ENCODE results near the gene GAK. TPM values are rescaled to one million over a fixed set of nuclear protein-coding genes. Genes with fewer than 3 reads are reported as not detected.

Gene GAK
- total RNA-seq, 2 donors from 2014 or later, result 168 to 234 TPM

DNA sequence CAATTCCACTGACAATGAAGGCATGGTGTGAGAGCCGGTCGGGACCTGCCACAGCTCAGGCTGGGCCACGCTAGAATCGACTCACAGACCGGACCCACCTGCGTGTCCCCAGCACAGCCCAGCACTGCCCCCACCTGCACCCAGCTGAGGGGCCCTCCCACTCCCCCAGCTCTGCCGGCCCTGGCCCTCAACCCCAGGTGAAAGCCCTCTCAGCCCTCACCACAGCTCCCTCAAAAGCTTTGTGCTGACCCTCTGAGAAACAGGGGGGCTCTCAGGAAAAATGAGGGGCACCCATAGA is 25.1 kb downstream of the GAK start:
- no peak overlapping the region for H3K4me3 Mint-ChIP-seq
- ATAC-seq, result no peak
- no peaks in the 10 kb centered on the region for H3K9me3 Mint-ChIP-seq
- H3K27ac Mint-ChIP-seq, result no peak overlapping the region
- no peaks in the 10 kb centered on the region for H3K27me3 Mint-ChIP-seq
- no peak for DNase-seq (ENCODE audit: low spot score)
- peaks cover 8 to 15% of the 10 kb centered on the region in 2 donors for H3K4me1 Mint-ChIP-seq (ENCODE audit: low read depth in 2 of 2)
- H3K36me3 Mint-ChIP-seq, result no peaks in the 10 kb centered on the region

GRCh38 chr4:906339-907102 is 25.6 kb downstream of the GAK start:
- Mint-ChIP-seq H3K36me3 (no peaks in the 10 kb centered on the region), H3K4me1 (ENCODE audit: low read depth in 2 of 2) (peaks cover 8 to 13% of the 10 kb centered on the region in 2 donors), H3K27ac (no peak overlapping the region), H3K9me3 (no peaks in the 10 kb centered on the region), H3K27me3 (no peaks in the 10 kb centered on the region), H3K4me3 (no peak overlapping the region)
- DNase-seq (ENCODE audit: low spot score), result no peak
- ATAC-seq, result no peak

GRCh38 chr4:905485-906338 is 26.4 kb downstream of the GAK start:
- no peak for DNase-seq (ENCODE audit: low spot score)

GRCh38 chr4:903066-904046 is 28.8 kb downstream of the GAK start:
- no peak for DNase-seq (ENCODE audit: low spot score)
- Mint-ChIP-seq H3K27ac (no peak overlapping the region), H3K4me3 (no peak overlapping the region)

More at GRCh38 chr4:905485-906338, 26.4 kb downstream of the GAK start:
- no peak overlapping the region for H3K27ac Mint-ChIP-seq
- ATAC-seq, result no peak
- H3K36me3 Mint-ChIP-seq, result no peaks in the 10 kb centered on the region
- no peaks in the 10 kb centered on the region for H3K27me3 Mint-ChIP-seq
- H3K4me1 Mint-ChIP-seq (ENCODE audit: low read depth in 2 of 2), result peaks cover 8 to 16% of the 10 kb centered on the region in 2 donors
- no peaks in the 10 kb centered on the region for H3K9me3 Mint-ChIP-seq
- no peak overlapping the region for H3K4me3 Mint-ChIP-seq

DNA sequence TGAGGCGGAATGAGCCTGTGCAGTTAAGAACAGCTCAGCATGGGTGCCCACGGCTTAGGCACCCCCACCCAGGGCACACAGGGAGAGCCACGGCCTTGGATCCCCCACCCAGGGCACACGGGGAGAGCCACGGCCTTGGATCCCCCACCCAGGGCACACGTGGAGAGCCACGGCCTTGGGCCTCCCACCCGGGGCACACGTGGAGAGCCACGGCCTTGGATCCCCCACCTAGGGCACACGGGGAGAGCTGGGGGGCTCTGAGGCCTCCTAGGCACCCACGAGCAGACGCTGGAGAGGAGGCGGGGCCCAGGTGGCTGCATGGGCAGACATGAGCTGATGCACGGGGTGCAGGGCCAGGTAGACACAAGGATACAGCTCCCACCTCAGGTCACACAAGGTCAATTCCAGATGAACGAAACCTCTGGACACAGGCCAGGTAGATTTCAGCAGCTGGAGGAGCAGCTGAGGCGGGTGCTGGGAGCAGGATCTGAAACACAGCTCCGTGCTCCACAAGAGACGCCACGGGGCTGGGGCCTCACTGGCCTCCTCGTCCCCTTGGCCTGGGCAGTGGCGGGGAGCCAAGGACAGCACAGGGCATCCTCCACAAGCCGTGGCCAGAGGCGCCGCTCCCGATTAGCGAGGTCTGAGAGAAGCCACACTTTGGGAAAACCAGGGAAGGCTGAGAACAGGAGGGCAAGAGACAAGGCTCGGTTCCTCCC is 30.8 kb downstream of the GAK start:
- Mint-ChIP-seq H3K27ac (no peak overlapping the region), H3K27me3 (no peaks in the 10 kb centered on the region), H3K4me3 (no peak overlapping the region), H3K4me1 (ENCODE audit: low read depth in 2 of 2) (peaks cover 18 to 31% of the 10 kb centered on the region in 2 donors), H3K36me3 (no peaks in the 10 kb centered on the region), H3K9me3 (no peaks in the 10 kb centered on the region)
- DNase-seq (ENCODE audit: low spot score) (no peak), ATAC-seq (no peak)

More at GRCh38 chr4:903066-904046, 28.8 kb downstream of the GAK start:
- Mint-ChIP-seq H3K9me3 (no peaks in the 10 kb centered on the region), H3K27me3 (no peaks in the 10 kb centered on the region), H3K36me3 (no peaks in the 10 kb centered on the region), H3K4me1 (ENCODE audit: low read depth in 2 of 2) (peaks cover 18 to 30% of the 10 kb centered on the region in 2 donors)
- no peak for ATAC-seq

DNA sequence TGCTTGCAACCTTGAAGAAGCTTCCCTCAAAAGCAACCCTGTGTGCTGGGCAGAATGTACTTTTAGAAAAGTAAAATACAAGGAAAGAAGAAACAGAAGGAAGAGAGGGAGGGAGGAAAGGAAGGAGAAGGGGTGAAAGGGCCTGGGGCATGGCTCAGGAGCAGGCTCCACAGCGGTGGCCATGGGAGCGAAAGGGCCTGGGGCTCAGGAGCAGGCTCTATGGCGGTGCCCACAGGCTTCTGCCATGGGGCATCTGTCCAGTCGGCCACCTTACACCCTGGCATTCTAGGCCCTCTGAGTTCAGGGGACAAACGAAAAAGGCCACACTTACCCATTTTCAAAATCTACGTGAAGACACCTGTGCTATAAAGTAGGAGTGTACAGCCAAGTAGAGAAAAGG is 31.4 kb downstream of the GAK start:
- Mint-ChIP-seq H3K4me1 (ENCODE audit: low read depth in 2 of 2) (peaks cover 18 to 30% of the 10 kb centered on the region in 2 donors), H3K27me3 (no peaks in the 10 kb centered on the region), H3K36me3 (no peaks in the 10 kb centered on the region), H3K4me3 (no peak overlapping the region), H3K9me3 (no peaks in the 10 kb centered on the region), H3K27ac (no peak overlapping the region)
- DNase-seq (ENCODE audit: low spot score) (no peak), ATAC-seq (no peak)

DNA sequence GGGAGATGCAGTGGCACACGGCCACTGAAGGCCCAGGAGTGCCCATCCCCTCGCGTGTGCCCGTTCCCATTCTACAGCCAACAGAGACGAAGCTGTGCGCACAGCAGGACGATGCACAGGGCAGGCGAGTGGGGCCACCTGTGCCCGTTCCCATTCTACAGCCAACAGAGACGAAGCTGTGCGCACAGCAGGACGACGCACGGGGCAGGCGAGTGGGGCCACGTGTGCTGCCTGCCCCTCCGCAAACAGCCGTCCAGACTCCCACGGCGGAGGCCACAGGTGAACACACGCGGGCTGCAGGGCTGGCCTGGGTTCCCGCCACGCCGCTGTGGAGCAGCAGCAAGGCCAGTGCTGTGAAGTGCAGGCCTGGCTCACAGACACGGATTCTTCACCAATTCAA is 32.0 kb downstream of the GAK start:
- Mint-ChIP-seq H3K4me3 (no peak overlapping the region), H3K27ac (no peak overlapping the region), H3K27me3 (no peaks in the 10 kb centered on the region), H3K4me1 (ENCODE audit: low read depth in 2 of 2) (peaks cover 18 to 28% of the 10 kb centered on the region in 2 donors), H3K9me3 (no peaks in the 10 kb centered on the region), H3K36me3 (no peaks in the 10 kb centered on the region)
- ATAC-seq (no peak), DNase-seq (ENCODE audit: low spot score) (no peak)

DNA sequence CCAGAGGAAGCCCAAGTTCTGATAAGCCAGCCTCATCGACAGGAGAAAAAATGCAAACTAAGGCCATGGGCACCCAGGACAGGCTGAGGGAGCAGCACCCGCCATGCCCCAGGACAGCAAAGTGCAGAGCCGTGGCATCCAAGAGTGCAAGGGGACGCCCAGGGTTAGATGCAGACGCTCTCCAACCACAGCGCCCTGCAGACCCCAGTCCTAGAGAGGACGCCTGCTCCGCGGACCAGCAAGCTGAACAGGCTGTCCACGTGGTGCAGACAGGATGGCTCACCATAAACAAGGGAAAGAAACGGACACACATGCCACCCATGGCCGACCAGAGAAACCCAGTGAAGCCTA is 32.6 kb downstream of the GAK start:
- Mint-ChIP-seq H3K4me3 (no peak overlapping the region), H3K27me3 (no peaks in the 10 kb centered on the region), H3K9me3 (no peaks in the 10 kb centered on the region), H3K36me3 (no peaks in the 10 kb centered on the region), H3K4me1 (ENCODE audit: low read depth in 2 of 2) (peaks cover 18 to 26% of the 10 kb centered on the region in 2 donors), H3K27ac (no peak overlapping the region)
- DNase-seq (ENCODE audit: low spot score), result no peak
- peak in 1 of 2 donors; percentile 19 for ATAC-seq

- Mint-ChIP-seq H3K9me3 (no peaks in the 10 kb centered on the region), H3K27ac (no peak overlapping the region), H3K4me1 (ENCODE audit: low read depth in 2 of 2) (peaks cover 18 to 26% of the 10 kb centered on the region in 2 donors), H3K27me3 (no peaks in the 10 kb centered on the region), H3K4me3 (no peak overlapping the region), H3K36me3 (no peaks in the 10 kb centered on the region)
- DNase-seq (ENCODE audit: low spot score), result no peak
- peak in 1 of 2 donors; percentile 6 for ATAC-seq
Measured at GRCh38 chr4:898869-899555, 33.1 kb downstream of the GAK start.

DNA sequence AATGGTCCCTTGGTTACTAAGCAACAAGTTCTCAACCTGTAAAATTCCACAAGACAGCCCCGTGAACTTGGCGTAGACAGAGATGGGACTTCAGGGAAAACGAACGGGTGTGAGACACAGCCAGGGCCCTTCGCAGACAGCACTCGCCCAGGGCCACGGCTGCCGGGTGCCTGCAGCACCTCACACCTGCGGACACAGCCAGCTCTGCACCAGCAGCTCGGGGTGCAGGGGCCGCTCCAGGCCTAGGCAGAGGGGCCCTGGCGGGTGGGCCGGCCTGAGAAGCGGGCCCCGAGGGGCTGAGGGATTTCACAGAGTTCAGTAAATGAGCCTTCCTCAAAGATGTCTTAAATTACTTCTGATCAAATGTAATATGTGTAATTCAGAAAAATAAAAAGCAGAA is 34.0 kb downstream of the GAK start:
- Mint-ChIP-seq H3K36me3 (no peaks in the 10 kb centered on the region), H3K9me3 (no peaks in the 10 kb centered on the region), H3K27me3 (no peaks in the 10 kb centered on the region), H3K4me3 (no peak overlapping the region), H3K27ac (no peak overlapping the region), H3K4me1 (ENCODE audit: low read depth in 2 of 2) (peaks cover 17 to 28% of the 10 kb centered on the region in 2 donors)
- ATAC-seq, result no peak
- DNase-seq (ENCODE audit: low spot score), result no peak

DNA sequence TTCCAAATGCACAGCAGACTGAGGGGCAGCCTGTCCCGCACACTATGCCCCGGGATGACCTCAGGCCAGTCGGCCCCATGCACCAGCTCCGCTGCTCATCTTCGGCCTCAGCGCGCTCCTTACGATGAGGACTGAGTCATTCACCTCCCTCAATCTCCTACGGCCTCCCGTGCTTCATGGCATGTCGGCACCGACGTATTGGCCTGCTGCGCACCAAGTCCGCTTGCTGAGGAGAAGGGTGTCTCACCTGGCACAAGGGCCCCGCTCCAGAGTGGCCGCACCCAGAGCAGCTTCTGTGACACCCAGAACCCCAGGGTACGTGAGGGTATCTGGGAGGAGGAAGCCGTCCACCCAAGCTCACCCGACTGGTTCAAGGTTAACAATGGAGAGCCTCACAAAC is 35.5 kb downstream of the GAK start:
- Mint-ChIP-seq H3K4me1 (ENCODE audit: low read depth in 2 of 2) (peaks cover 10 to 25% of the 10 kb centered on the region in 2 donors), H3K36me3 (no peaks in the 10 kb centered on the region), H3K9me3 (no peaks in the 10 kb centered on the region), H3K27me3 (no peaks in the 10 kb centered on the region), H3K4me3 (no peak overlapping the region), H3K27ac (no peak overlapping the region)
- DNase-seq (ENCODE audit: low spot score), result no peak
- ATAC-seq, result no peak

DNA sequence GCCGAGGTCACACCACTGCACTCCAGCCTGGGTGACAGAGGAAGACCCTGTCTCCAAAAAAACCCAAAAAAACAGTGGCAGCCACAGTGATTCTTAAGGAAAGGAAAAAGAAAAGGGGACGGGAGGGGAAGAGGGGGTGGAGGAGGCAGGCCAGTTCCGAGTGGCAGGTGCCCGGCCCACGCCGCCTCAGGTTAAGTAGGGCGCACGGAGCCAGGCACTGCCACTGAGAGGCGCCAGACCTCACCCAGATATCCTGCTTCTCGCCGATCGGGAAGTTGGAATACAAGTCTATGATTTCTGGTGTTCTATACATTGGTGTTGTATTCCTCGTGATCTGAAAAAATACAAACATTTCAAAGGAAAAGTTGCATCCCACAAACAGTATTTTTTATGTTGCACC is 35.9 kb downstream of the GAK start:
- no peaks in the 10 kb centered on the region for H3K27me3 Mint-ChIP-seq
- no peaks in the 10 kb centered on the region for H3K9me3 Mint-ChIP-seq
- no peak for DNase-seq (ENCODE audit: low spot score)
- no peaks in the 10 kb centered on the region for H3K36me3 Mint-ChIP-seq
- H3K4me3 Mint-ChIP-seq, result no peak overlapping the region
- H3K4me1 Mint-ChIP-seq (ENCODE audit: low read depth in 2 of 2), result peaks cover 10 to 25% of the 10 kb centered on the region in 2 donors
- no peak overlapping the region for H3K27ac Mint-ChIP-seq
- no peak for ATAC-seq

DNA sequence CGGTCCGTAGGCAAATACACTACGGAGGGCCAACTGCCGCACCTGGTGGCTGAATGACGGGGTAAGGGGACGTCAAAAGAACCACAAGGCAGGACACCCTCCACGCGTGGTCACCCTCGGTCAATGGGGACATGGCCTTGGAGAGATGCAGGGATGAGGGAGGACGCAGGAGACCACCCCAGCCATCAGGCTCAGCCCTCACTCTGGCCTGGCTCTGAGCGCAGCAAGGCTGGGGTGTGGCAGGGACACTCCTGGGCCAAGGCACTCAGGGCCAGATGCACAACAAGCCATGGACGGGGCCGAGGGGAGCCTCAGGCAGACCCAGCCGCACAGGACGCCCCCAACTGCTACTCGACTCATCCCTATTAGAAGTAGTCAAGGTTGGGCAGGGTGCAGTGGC is 36.5 kb downstream of the GAK start:
- no peaks in the 10 kb centered on the region for H3K36me3 Mint-ChIP-seq
- no peak overlapping the region for H3K4me3 Mint-ChIP-seq
- no peaks in the 10 kb centered on the region for H3K27me3 Mint-ChIP-seq
- DNase-seq (ENCODE audit: low spot score), result no peak
- no peak for ATAC-seq
- H3K9me3 Mint-ChIP-seq, result no peaks in the 10 kb centered on the region
- H3K4me1 Mint-ChIP-seq (ENCODE audit: low read depth in 2 of 2), result peaks cover 10 to 20% of the 10 kb centered on the region in 2 donors
- H3K27ac Mint-ChIP-seq, result no peak overlapping the region

Measured in natural killer cell treated with Interleukin-12 subunit alpha and Interleukin-12 subunit beta and Interleukin-15 and Interleukin-18, amount 100 ng/mL, for 72 hours (primary cell).